ENCODE measurements around the gene PCNX2. TPM values are rescaled to one million over a fixed set of nuclear protein-coding genes. Genes with fewer than 3 reads are reported as not detected.

PCNX2 gene
- total RNA-seq, 1 donor from 2014 or later, result 29.5 TPM

DNA sequence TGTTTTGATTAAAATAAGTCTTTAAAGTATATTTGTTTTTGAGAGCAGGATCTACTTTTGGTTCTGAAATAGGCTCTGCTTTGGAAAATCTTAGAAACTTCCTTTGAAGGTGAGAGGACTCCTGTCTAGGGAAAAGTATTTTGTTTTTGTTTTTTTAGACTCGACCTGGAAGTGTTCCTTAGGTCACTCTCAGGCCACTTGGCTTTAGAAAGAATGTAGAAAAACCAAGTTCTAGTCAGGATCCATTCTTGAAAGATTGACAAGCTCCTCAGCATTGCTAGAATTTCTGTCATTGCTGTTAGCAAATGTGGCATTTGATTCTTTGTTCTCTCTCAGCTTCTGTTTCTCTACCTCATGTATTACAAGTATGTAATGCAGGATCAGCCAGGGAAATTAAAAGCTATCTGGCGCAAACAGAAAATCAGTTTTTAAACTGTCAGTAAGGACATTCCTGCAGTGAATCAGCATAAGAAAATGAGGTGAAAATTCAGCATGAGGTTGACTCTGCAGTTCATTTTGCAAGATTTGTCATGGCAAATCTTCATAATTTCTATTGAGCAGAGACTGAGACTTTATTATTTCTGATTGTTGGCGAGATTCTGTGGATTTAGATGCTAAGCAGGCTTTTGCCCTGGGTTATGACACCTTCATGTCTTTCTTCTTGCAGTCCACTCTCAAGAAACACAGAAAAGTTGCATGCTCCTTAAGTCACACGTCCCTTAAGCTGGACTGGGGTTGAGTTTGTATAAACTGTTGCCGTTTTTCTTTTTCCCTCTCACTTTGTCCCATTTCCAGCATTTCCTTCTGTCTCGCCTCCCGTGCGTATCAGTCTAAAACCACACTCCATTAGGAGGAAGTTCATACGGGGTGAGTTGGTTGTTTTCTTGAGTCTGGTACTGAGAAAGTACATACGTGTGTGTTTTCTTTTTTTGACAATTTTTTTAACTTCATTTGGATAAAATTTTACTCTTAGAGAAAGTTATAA, 332.5 kb downstream of the PCNX2 start:
- H3K4me3 ChIP-seq (ENCODE audit: low read depth, low read length), result no peak overlapping the region
- no peaks in the 10 kb centered on the region for H3K36me3 ChIP-seq (ENCODE audit: control insufficient read depth, insufficient read depth, low read length)
- DNase-seq (ENCODE audit: low read depth), result no peak
- TF ChIP-seq, protein P1, sequence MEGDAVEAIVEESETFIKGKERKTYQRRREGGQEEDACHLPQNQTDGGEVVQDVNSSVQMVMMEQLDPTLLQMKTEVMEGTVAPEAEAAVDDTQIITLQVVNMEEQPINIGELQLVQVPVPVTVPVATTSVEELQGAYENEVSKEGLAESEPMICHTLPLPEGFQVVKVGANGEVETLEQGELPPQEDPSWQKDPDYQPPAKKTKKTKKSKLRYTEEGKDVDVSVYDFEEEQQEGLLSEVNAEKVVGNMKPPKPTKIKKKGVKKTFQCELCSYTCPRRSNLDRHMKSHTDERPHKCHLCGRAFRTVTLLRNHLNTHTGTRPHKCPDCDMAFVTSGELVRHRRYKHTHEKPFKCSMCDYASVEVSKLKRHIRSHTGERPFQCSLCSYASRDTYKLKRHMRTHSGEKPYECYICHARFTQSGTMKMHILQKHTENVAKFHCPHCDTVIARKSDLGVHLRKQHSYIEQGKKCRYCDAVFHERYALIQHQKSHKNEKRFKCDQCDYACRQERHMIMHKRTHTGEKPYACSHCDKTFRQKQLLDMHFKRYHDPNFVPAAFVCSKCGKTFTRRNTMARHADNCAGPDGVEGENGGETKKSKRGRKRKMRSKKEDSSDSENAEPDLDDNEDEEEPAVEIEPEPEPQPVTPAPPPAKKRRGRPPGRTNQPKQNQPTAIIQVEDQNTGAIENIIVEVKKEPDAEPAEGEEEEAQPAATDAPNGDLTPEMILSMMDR (IDR thresholded peaks at IDR 0.05; ENCODE audit: insufficient read depth, low read length, poor library complexity, severe bottlenecking), result no peak
- no peaks in the 10 kb centered on the region for H3K27me3 ChIP-seq (ENCODE audit: control insufficient read depth, insufficient read depth, low read length)

DNA sequence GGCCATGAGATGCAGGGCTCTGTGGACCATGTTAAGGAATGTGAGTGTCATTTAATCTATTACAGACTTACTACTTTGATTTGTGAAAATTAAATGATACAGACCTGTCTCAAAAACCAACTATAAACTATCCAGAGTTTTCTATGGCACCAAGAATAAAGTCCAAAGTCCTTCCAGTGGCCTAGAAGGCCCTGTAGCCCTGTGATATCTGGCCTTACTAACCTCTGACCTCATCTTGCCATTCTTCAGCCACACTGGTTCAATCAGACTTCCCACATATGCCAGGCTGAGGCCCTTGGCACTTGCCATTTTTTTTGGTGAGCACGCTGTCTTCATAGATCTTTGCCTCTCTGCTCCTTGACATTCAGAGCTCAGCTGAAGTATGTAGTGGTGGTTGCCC, 337.5 kb downstream of the PCNX2 start:
- TF ChIP-seq, protein P1 (IDR thresholded peaks at IDR 0.05; ENCODE audit: insufficient read depth, low read length, poor library complexity, severe bottlenecking), result no peak
- DNase-seq (ENCODE audit: low read depth), result no peak
- H3K27me3 ChIP-seq (ENCODE audit: control insufficient read depth, insufficient read depth, low read length), result no peaks in the 10 kb centered on the region
- H3K36me3 ChIP-seq (ENCODE audit: control insufficient read depth, insufficient read depth, low read length), result no peaks in the 10 kb centered on the region
- no peak overlapping the region for H3K4me3 ChIP-seq (ENCODE audit: low read depth, low read length)

DNA sequence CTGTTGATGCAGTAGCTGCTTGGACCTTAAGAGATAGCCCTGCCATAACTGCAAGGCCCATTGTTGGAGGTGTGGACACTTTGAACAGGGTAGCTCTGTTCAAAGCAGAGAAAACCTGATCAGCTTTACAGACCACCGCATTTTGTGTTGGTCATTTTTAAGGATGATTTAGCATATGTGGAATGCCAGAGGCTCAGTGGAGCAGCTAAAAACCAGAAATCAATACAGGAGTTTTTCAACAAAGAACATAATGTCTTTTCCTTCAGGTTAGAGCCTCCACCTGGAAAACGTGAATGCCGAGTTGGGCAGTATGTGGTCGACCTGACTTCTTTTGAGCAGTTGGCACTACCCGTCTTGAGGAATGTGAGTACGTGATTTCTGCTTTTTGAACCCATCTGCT, 339.4 kb downstream of the PCNX2 start:
- Histone ChIP-seq H3K4me3 (ENCODE audit: low read depth, low read length) (no peak overlapping the region), H3K27me3 (ENCODE audit: control insufficient read depth, insufficient read depth, low read length) (no peaks in the 10 kb centered on the region), H3K36me3 (ENCODE audit: control insufficient read depth, insufficient read depth, low read length) (no peaks in the 10 kb centered on the region)
- TF ChIP-seq, protein P1 (IDR thresholded peaks at IDR 0.05; ENCODE audit: insufficient read depth, low read length, poor library complexity, severe bottlenecking), result no peak
- DNase-seq (ENCODE audit: low read depth), result no peak

DNA sequence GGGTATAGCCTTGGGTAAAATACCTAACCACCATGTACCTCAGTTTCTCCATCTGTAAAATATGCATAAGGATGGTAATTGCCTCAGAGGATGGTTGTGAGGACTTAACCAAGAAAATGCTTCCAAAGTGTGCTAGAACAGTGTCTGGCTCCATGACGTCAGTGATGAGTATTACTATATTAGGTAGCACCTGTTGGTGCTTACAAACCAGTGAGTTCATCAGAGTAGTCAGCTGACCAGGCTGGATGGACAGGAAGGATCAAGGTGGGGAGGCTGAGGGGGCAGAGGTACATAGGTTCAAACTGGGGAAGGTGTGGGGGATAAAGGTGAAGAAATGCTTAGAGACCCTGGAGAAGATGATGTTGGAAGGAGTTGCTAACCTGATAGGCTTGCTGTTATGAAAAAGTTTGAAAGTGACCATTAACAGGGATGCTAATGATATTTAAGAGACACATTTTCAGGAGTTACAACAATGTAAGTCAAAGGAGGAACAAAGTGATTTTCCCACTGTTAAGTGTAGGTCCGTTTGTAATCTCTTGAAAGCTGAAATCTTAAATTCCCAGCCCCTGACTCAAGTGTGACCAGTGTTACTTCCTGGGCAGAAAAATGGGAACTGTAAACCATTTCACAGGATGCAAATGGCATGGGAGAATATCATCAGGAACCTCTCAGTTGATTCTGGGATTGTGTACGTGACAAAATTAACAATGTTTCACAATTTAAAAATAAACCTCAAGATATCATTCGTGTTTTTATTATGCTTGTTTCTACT, 340.7 kb downstream of the PCNX2 start:
- H3K36me3 ChIP-seq (ENCODE audit: control insufficient read depth, insufficient read depth, low read length), result no peaks in the 10 kb centered on the region
- TF ChIP-seq, protein P1 (IDR thresholded peaks at IDR 0.05; ENCODE audit: insufficient read depth, low read length, poor library complexity, severe bottlenecking), result no peak
- H3K27me3 ChIP-seq (ENCODE audit: control insufficient read depth, insufficient read depth, low read length), result no peaks in the 10 kb centered on the region
- no peak for DNase-seq (ENCODE audit: low read depth)
- H3K4me3 ChIP-seq (ENCODE audit: low read depth, low read length), result no peak overlapping the region

DNA sequence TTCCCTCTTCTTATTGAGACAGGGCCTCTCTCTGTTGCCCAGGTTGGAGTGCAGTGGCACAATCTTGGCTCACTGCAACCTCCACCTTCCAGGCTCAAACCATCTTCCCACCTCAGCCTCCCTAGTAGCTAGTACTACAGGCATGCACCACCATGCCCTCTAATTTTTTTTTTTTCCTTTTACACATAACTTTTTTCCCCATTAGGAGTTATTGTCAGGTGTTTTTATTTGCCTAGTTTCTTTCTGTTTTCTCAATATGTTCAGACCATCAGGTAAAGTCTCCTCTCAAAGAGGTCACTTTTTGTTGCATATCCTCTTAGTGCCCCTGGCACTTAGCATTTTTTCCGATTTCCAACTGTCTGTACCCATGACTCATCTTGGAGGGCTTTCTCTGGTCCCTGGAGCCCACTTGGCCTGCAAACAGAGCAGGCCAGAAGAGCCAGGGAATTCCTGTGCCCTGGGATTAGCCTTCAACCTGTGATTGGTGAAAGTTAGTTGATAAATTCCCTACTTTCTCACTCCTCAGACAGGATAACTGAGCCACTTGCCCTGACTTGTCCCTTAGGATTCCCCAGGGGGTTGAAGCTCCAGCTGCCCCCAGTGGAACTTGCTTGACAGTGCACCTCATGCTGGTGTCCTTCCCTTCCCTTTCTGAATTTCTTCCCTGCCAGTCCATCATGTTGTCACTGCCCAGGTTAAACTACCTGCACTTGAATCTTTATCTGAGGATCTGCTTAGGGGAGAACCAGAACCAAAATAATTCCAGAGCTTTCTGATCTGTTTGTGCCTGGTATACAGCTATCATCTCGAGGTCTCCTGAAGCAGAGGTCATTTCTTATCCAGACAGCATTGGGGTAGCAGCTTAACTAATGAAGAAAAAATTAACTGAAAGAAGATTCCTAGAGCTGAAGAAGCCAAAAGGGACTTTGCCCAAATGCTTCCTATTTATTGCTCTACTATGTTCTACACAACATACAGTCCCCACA, 342.7 kb downstream of the PCNX2 start:
- Histone ChIP-seq H3K27me3 (ENCODE audit: control insufficient read depth, insufficient read depth, low read length) (no peaks in the 10 kb centered on the region), H3K4me3 (ENCODE audit: low read depth, low read length) (no peak overlapping the region), H3K36me3 (ENCODE audit: control insufficient read depth, insufficient read depth, low read length) (no peaks in the 10 kb centered on the region)
- no peak for DNase-seq (ENCODE audit: low read depth)
- TF ChIP-seq, protein P1 (IDR thresholded peaks at IDR 0.05; ENCODE audit: insufficient read depth, low read length, poor library complexity, severe bottlenecking), result peak; percentile 79
